Vagina (tissue), 2 donors: ENCODE measurements around the gene RNF133. TPM values are rescaled to one million over a fixed set of nuclear protein-coding genes. Genes with fewer than 3 reads are reported as not detected.

Experiments
- DNase-seq, 2 donors: peaks; one replicate each; pipeline ENCODE4 v3.0.0-alpha.2; 2017; ENCODE audit errors: extremely low spot score in 2 of 2
- H3K27ac ChIP-seq: fragments of 200-600 bp; sonication (generic); one replicate; pipeline ENCODE4 v1.5.1; 2019
- H3K27me3 ChIP-seq: fragments of 200-600 bp; sonication (generic); one replicate; pipeline ENCODE4 v1.5.1; 2019
- H3K36me3 ChIP-seq, 2 donors: fragments of 200-600 bp; sonication (generic); one replicate each; pipeline ENCODE4 v1.5.1; 2017 to 2019
- H3K4me1 ChIP-seq: fragments of 200-600 bp; sonication (generic); one replicate; pipeline ENCODE4 v1.5.1; 2019
- H3K4me3 ChIP-seq, 2 donors: fragments of 200-600 bp; sonication (generic); 1 replicate in 1 of 2; 2 replicates in 1 of 2; pipeline ENCODE4 v1.5.1; 2016 to 2019
- H3K9me3 ChIP-seq: fragments of 200-600 bp; sonication (generic); one replicate; pipeline ENCODE4 v1.5.1; 2019
- POLR2A ChIP-seq, 2 donors: fragments of 450-650 bp; IDR thresholded peaks; one replicate each; pipeline ENCODE4 v1.6.1; 2017; ENCODE audit warnings: antibody characterized with exemption in 2 of 2, mild to moderate bottlenecking in 2 of 2, moderate library complexity in 2 of 2
- POLR2AphosphoS5 ChIP-seq, 2 donors: sonication (generic); formaldehyde crosslinking; IDR thresholded peaks; one replicate each; pipeline ENCODE4 v1.9.0; 2017; ENCODE audit warnings: antibody characterized with exemption in 2 of 2, mild to moderate bottlenecking in 2 of 2, low read depth in 1 of 2; ENCODE audit not compliant: insufficient read depth in 1 of 2
- intact Hi-C: fragments of 100-400 bp; cut with DNase I; formaldehyde crosslinking; loops from one replicate; pipeline ENCODE4 v1.15.1; 2023
- total RNA-seq: library from RNA; depleted of rRNA; stranded (reverse); fragments of >200 nt; gene quantifications from one replicate; pipeline ENCODE4 v1.2.3, GENCODE V29; 2016
- TF ChIP-seq, protein P1 (sequence below), 3 experiments: fragments of 450-650 bp in 2 of 3; fragments of 200-600 bp in 1 of 3; sonication (generic) in 1 of 3; IDR thresholded peaks; one replicate each; pipeline ENCODE4 v1.5.1; 2017 to 2019; ENCODE audit warnings: antibody characterized with exemption in 3 of 3, mild to moderate bottlenecking in 2 of 3, moderate library complexity in 2 of 3

Gene RNF133, protein sequence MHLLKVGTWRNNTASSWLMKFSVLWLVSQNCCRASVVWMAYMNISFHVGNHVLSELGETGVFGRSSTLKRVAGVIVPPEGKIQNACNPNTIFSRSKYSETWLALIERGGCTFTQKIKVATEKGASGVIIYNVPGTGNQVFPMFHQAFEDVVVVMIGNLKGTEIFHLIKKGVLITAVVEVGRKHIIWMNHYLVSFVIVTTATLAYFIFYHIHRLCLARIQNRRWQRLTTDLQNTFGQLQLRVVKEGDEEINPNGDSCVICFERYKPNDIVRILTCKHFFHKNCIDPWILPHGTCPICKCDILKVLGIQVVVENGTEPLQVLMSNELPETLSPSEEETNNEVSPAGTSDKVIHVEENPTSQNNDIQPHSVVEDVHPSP
- total RNA-seq, result 0.98 TPM

DNA sequence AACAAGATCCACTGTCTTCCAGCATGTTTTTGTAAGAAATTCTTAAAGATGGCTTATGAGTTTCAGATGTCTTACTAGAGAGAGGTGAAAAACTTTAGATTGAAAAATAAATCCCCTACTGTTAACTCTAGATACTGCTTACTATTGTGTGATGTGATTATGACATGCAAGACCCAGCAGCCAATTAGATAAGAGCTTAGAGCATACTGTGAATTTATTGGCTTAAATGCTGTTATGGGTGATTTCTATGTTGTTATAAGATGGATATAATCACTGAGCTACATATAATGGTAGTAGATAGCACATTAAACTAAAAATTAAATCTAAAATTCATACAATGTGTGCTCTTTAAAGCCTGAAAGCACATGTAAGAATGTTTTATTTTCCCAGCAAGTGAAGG, at the start of gene RNF133:
Gene RNF133 (minus strand): TSS at position 101 of the 400 bp plus-strand sequence. CDS start 199 bp downstream, outside the sequence.
- intact Hi-C loops, result no loop called here
- Histone ChIP-seq H3K27me3 (no peaks in the 10 kb centered on the region), H3K4me3 (no peak within 1 kb of the TSS)

DNA sequence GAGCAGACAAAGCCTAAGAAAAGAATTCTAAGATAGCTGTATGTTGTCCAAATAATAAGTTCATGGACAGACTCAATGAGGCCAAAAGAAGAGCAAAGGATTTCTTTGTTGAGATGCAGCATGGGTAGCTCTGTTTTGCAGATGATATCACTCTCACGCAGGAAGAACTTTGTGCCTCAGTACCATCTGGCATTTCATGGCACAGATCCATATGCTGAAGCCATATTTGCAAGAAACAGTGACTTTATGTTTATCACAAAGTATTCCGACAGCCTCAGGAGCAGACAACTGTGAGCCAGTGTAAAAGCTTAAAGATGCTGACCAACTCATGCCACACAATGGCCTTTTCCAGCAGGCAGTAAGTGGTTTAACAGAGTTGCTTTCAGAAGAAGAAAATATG, 49.3 kb upstream of the RNF133 start:
- no peak overlapping the region for H3K4me3 ChIP-seq
- no peaks in the 10 kb centered on the region for H3K27me3 ChIP-seq
- intact Hi-C loops, result no loop called here
- no peak for DNase-seq
- no peak for TF ChIP-seq POLR2A (IDR thresholded peaks at IDR 0.05)
- TF ChIP-seq, protein P1, sequence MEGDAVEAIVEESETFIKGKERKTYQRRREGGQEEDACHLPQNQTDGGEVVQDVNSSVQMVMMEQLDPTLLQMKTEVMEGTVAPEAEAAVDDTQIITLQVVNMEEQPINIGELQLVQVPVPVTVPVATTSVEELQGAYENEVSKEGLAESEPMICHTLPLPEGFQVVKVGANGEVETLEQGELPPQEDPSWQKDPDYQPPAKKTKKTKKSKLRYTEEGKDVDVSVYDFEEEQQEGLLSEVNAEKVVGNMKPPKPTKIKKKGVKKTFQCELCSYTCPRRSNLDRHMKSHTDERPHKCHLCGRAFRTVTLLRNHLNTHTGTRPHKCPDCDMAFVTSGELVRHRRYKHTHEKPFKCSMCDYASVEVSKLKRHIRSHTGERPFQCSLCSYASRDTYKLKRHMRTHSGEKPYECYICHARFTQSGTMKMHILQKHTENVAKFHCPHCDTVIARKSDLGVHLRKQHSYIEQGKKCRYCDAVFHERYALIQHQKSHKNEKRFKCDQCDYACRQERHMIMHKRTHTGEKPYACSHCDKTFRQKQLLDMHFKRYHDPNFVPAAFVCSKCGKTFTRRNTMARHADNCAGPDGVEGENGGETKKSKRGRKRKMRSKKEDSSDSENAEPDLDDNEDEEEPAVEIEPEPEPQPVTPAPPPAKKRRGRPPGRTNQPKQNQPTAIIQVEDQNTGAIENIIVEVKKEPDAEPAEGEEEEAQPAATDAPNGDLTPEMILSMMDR (IDR thresholded peaks at IDR 0.05), result no peak
- no peak for TF ChIP-seq POLR2AphosphoS5 (IDR thresholded peaks at IDR 0.05; ENCODE audit: insufficient read depth in 1 of 2, low read depth in 1 of 2)
- no peaks in the 10 kb centered on the region for H3K9me3 ChIP-seq
- H3K4me1 ChIP-seq, result no peaks in the 10 kb centered on the region
- H3K36me3 ChIP-seq, result no peaks in the 10 kb centered on the region
- no peak overlapping the region for H3K27ac ChIP-seq

More for the DNA sequence above, at the start of gene RNF133:
- H3K36me3 ChIP-seq, result no peaks in the 10 kb centered on the region
- TF ChIP-seq, protein P1 (IDR thresholded peaks at IDR 0.05), result no peak
- TF ChIP-seq POLR2A (IDR thresholded peaks at IDR 0.05), result no peak
- TF ChIP-seq POLR2AphosphoS5 (IDR thresholded peaks at IDR 0.05; ENCODE audit: insufficient read depth in 1 of 2, low read depth in 1 of 2), result no peak
- no peak for DNase-seq
- H3K4me1 ChIP-seq, result no peaks in the 10 kb centered on the region
- no peak within 1 kb of the TSS for H3K27ac ChIP-seq
- no peaks in the 10 kb centered on the region for H3K9me3 ChIP-seq

DNA sequence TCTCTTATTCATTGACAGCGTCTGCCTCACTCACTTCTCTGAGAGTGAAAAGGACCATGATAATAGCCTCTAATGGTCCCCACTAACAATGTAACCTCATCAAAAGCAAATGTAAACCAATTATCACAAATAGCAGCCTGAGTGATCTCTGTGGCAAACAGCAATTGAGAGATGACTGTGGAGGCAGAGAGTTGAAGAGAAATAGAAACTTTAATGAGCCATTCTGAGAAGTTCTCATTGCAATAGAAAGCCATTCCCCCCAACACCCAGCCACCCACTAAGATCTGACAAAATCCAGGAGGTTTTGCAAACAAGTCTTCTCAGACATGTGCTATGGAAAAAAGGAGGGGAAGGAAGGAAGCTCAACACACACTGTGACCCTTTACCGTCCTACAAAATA, 48.0 kb upstream of the RNF133 start:
- TF ChIP-seq, protein P1 (IDR thresholded peaks at IDR 0.05), result no peak
- TF ChIP-seq POLR2AphosphoS5 (IDR thresholded peaks at IDR 0.05; ENCODE audit: insufficient read depth in 1 of 2, low read depth in 1 of 2), result no peak
- TF ChIP-seq POLR2A (IDR thresholded peaks at IDR 0.05), result no peak
- no peak for DNase-seq
- Histone ChIP-seq H3K27me3 (no peaks in the 10 kb centered on the region), H3K4me1 (no peaks in the 10 kb centered on the region), H3K27ac (no peak overlapping the region), H3K4me3 (no peak overlapping the region), H3K9me3 (no peaks in the 10 kb centered on the region), H3K36me3 (no peaks in the 10 kb centered on the region)
- intact Hi-C loops, result no loop called here

DNA sequence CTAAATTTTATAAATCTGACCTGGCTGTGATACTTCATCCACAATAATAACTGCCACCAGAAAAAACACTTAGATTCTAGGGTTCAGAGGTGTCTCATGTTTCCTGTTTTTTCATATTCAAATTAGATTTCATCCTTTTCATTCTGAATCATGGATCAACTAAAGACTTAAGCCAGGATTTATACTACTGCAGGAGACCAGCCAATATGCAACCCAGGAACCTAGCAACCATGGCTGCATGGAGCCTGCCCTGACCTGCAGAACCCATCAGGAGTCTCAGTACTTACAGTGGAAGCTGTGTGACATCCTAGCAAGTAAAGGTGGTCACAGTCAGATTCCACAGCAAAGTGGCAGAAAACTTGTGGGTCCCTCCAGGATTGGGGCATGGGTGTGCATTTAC, 44.3 kb upstream of the RNF133 start:
- TF ChIP-seq, protein P1 (IDR thresholded peaks at IDR 0.05), result no peak
- TF ChIP-seq POLR2A (IDR thresholded peaks at IDR 0.05), result no peak
- no peak for TF ChIP-seq POLR2AphosphoS5 (IDR thresholded peaks at IDR 0.05; ENCODE audit: insufficient read depth in 1 of 2, low read depth in 1 of 2)
- no peak overlapping the region for H3K4me3 ChIP-seq
- H3K9me3 ChIP-seq, result no peaks in the 10 kb centered on the region
- no peaks in the 10 kb centered on the region for H3K27me3 ChIP-seq
- DNase-seq, result no peak
- H3K27ac ChIP-seq, result no peak overlapping the region
- no peaks in the 10 kb centered on the region for H3K4me1 ChIP-seq
- intact Hi-C loops, result no loop called here
- no peaks in the 10 kb centered on the region for H3K36me3 ChIP-seq

DNA sequence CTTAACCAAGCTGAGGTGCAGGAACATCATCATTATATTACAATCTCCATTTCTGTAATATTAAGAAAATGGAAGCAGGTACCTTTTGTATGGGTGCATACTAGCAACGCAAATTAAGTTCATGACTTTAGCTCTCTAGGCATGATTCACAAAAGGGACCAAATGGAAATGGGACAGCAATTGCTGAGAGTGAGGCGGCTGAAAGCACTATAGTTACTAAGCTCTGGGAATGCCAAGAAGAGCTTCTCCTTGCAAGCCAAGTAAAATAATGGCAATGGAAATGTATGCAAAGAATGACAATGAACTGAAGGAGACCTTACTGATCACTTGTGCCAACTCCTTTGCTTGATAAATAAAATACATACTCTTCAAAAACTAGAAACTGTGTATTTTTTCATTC, 40.0 kb upstream of the RNF133 start:
- no peak overlapping the region for H3K27ac ChIP-seq
- H3K9me3 ChIP-seq, result no peaks in the 10 kb centered on the region
- no peak overlapping the region for H3K4me3 ChIP-seq
- TF ChIP-seq POLR2AphosphoS5 (IDR thresholded peaks at IDR 0.05; ENCODE audit: insufficient read depth in 1 of 2, low read depth in 1 of 2), result no peak
- TF ChIP-seq POLR2A (IDR thresholded peaks at IDR 0.05), result no peak
- TF ChIP-seq, protein P1 (IDR thresholded peaks at IDR 0.05), result no peak
- intact Hi-C loops, result no loop called here
- no peaks in the 10 kb centered on the region for H3K36me3 ChIP-seq
- no peak for DNase-seq
- H3K27me3 ChIP-seq, result no peaks in the 10 kb centered on the region
- no peaks in the 10 kb centered on the region for H3K4me1 ChIP-seq
